Occipital lobe (tissue), 2 donors: Measurements from ENCODE around the gene FOXN1. TPM values are rescaled to one million over a fixed set of nuclear protein-coding genes. Genes with fewer than 3 reads are reported as not detected.
"Not testable (repeated sequence)": the region's sequence is repeated elsewhere in the genome, so short reads cannot be mapped to it uniquely, and the experiment has no call there.

ENCODE experiments used
- DNase-seq: peaks from one replicate; lab custom pipeline; 2025; lab: John Stamatoyannopoulos, UW
- total RNA-seq: library from RNA; depleted of rRNA; stranded (reverse); fragments of >200 nt; gene quantifications from one replicate; pipeline ENCODE4 v1.2.3, GENCODE V29; 2014

Gene FOXN1
- total RNA-seq, 1 donor from 2014 or later: not detected

- DNase-seq: no peak
These were observed 5.3 kb upstream of the FOXN1 start for GRCh38 chr17:28500712-28501379.

DNA sequence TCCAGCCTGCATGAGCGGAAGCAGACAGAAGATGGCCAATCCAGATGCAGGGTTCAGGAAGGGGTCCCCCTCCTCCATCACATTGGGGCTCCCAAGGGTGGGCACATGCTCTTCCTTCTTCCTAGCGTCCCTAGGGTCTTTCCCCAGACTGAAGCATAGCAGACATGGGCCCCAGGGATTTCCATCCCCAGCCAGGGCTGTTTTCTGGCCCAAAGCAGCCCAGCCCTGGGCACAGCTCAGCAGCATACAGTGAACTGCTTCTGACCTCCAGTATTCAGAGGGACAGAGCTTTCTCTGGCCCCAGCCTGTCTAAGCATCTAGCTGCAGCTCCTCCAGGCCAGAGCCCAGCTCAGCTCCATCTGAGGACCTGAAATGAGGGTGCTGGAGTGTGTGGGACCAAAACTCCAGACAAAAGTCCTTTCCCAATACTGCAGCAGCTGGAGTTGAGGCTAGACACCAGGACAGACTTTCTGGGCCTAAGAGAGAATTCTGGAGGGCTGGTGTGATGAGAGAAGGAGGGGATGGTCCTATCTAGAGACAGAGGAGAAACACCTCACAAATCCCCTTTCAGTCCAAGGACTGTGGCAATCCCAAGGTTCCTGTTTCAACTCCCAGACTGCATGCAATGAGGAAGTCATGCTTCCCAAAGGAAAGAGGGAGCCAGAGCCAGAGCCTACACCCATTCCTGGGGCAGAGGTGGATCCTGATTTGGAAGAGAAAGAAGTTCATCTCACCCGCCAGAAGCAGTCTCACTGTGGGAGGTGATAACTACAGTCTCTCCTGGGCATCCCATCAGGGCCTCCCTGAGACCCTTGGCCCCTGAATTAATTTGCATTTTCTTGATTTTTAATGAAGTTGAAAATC lies 4.5 kb upstream of the FOXN1 start:
- no peak for DNase-seq

GRCh38 chr17:28503420-28503819 lies 2.7 kb upstream of the FOXN1 start:
- DNase-seq: no peak

DNA sequence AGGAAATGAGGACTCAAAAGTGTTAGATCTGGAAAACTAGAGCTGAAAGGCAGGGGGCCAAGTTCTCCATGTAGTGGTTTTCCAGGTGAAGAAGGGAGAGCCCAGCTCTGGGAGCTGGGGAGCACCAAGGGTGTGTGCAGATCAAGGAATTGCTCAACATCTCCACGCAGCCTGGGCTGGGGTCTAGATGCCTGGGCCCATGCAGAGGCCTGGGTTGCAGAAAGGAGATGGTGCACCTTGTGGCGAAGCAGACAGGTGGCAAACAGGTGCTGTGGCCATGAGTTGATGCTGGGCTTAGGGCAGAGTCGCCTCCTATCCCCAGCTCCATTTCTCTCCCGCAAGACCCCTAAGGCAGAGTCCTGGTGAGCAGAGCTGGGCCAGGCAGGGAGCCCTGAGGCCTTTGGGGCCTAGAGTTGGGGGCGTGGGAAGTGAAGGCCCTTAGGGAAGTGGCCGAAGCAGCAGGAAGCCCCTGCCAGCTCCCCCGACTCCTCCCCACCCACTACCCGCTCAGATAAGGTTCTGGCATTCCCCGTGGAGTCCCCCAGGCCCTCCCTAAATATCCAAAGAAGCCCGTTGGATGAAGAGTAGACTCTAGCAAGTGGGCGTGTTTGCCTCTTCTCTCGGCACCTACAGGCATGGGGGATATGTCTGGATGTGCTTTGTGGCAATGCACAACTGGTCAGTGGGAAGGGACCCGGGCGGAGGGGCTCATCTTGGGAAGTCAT lies 777 bp downstream of the FOXN1 start:
- DNase-seq: no peak

DNA sequence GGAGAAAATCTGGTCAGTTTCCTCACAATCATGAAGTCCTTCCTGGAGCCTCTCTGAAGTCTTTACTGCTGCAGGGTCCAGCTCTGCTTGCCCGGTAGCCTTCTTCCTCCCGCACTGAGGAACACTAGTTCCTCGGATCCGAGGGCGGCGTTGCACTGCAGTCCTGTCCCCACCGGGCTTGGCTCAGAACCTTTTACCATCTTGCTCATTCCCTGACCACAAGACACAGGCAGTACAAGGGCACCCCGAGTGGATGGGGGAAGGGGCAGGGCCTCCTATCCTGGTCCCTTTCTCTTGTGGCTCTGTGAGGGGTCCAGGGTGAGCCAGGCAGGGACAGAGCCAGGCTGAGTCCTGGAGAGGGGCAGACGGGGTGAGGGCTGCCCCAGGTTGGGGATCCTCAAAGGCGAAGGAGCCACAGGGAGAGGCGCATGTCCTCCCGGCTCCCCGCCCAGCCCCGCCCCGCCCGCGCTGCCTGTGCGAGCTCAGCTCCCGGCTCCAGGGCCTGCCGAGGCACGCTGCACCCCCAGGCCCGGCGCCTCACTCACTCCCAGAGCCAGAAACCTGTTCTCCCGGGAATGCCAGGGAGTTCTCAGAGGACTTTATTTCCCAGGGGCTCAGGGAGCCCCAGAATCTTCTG lies 1.5 kb downstream of the FOXN1 start:
- no peak for DNase-seq

DNA sequence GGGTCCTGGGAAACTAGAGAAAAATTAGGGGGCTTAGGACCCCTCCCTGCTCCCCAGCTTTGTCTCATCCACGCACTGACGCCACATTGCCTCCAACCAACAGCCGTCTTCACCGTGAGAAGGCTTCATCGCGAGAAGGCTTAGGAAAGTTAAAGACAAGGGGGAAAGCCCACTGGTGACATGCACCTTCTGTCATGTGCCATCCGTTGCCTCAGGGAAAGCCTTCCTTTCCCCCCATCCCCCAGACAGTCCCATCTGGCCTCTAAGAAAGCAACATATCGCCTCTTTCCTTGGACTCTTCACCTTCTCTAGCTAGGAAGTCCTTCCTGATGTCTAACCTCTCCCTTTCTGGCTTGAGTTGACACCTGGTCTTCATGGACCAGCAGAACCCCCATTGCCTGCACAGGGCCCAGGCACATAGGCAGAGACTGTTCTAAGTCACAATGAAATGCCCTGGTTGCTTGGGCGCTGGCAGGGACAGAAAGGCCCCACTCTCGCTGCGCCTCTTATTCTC lies 2.1 kb downstream of the FOXN1 start:
- DNase-seq: no peak

DNA sequence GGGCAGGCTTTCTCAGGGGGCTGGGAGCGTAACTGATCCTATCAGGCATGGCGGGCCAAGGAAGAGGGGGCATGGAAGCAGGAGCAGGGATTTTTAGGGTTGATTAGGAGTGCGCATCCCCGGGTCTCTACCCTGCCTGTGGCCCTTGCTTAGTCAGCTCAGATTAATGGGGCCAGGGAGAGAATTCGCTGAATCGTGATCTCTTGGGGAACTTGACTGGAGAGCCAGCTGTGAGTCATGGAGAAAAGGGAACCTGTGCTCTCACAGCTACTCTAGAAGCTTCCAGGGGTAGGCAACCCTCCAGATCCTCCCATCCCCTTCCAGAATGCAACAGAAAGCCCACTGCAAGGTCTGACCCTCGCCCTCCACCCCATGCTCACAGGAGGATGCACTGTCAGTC lies 3.6 kb downstream of the FOXN1 start:
- no peak for DNase-seq

DNA sequence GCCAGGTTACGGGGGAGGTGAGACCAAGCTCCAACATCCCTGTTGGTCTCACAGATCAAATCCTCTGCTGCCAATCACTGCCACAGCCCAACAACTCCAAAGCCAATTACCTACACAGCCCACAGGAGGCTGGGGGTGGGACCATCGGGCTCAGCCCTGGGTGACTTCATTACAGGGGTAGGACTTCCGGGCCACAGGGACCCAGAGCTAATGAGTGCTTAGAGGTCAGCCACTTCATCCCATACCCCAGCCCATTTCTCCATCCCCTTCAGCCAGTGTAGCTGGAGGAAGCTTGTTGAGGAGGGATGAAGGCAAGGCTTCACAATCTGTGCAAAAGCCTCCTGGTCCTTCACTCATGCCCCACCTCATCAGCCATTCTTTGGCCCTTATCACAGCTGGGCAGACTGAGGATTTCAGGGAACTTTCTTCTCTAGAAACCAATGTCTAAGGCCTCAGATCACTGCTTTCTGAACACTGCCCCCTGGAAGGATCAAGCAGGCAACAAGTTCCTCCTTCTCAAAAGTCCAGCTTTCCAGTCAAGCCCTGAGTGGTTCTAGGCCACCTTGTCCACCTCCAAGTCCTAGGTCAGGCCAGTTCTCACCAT lies 5.8 kb downstream of the FOXN1 start:
- DNase-seq: no peak

GRCh38 chr17:28513476-28513875 lies 7.3 kb downstream of the FOXN1 start:
- no peak for DNase-seq

GRCh38 chr17:28514561-28515002 lies 8.4 kb downstream of the FOXN1 start:
- DNase-seq: no peak

DNA sequence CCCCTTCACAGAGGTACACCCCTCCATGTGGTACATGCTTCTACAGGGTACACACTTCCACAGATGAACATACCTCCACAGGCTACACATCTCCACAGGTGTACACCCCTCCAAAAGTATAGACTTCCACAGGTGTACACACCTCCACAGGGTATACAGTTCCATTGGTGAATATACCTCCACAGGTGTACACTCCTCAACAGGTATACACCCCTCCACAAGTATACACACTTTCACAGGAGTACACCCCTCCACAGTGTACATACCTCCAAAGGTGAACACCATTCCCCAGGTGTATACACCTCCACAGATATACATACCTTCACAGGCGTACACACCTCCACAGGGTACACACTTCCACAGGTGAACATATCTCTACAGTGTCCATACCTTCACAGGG lies 9.4 kb downstream of the FOXN1 start:
- no peak for DNase-seq

GRCh38 chr17:28518132-28518531 lies 12.0 kb downstream of the FOXN1 start:
- DNase-seq: no peak

- no peak for DNase-seq
These were observed 12.4 kb downstream of the FOXN1 start for GRCh38 chr17:28518578-28518977.

DNA sequence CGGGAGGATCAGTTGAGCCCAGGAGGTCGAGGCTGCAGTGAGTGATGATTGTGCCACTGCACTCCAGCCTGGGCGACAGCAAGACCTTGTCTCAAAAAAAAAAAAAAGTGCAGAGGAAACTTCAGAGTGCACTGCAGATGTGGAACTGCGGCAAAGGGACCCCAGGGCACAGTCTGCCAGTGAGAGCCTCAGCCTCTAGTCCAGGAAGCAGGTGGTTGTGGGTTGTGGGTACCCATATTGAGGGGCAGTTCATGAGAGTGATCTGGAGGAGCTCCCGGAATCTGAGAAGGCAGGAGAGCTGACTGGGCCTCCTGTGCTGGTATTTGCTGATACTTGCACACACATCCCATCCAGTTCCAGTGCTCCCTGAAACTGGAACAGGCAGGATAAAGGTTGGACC lies 13.1 kb downstream of the FOXN1 start:
- no peak for DNase-seq

DNA sequence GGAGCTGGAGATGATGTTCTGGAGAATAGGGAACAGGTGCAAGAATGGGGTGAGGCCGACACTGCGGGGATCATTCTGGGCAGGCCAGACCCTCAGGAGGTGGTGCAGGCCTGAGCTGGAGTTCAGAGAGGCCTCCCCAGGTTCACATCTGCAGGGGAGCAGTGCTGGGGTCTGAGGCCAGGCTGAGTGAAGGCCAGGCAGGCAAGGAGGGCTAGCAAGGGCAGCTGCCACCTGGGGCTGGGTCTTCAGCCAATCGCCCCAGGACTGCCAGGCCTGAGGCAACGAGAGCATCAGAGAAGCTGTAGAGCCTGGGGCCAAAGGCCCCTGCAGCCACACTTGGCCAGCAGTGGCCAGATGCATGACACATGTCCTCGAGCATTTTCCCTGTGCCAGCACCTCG lies 14.5 kb downstream of the FOXN1 start:
- DNase-seq: no peak

DNA sequence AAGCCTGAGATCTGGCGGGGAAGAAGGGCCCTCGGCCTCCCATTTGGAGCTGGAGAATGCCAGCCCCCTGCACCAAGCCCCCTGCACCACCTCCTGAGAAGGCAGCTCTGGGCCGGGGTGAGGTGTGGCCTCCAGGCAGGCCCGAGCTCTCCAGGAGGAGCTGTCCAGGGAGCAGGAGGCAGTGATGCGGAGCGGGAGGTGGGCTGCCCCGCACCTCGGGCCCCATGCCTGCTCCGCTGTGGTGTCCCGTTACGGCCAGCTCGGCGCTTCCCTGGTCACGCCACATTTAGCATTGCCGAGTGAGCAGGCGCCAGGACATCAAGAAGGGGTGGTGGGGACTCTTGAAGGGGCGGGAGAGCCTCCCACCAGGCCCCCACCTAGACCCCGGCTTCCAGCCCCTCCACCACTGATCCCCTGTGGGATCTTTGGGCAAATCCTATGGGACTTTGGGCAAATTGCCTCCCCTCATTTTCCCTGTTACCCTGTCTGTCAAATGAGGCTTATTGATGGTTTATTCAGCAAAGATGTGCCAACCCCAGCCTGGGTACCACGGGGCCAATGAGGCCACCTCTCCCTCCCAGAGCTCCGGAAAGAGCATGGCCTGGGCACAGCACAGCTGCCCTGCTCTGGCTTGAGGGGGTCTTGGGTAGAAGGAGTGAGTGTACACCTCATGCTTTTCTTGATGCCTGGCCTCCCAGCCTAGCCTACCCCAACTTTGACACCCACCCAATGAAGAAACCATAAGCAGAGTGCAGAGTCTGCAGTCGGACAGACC lies 15.3 kb downstream of the FOXN1 start:
- no peak for DNase-seq

- DNase-seq: not testable (repeated sequence)
These were observed 16.1 kb downstream of the FOXN1 start for GRCh38 chr17:28522281-28522680.

DNA sequence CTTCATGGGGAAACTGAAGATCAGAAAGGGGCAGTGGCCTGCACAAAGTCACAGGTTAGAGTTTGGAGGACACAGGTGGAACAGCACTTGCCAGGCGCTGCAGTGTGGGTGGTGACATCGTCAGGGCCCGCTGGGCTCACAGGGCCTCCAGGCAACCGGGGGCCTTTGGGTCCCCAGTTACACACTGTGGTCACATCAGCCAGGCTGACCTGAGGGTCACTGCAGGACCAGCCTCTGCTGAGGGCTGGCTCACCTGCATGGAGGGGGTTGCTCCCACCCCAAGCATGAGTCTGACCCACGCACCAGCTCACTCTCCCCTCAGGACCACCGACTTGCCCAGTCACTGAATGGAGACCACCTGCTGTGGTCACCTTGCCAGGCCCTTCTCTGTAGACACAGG lies 17.0 kb downstream of the FOXN1 start:
- no peak for DNase-seq

DNA sequence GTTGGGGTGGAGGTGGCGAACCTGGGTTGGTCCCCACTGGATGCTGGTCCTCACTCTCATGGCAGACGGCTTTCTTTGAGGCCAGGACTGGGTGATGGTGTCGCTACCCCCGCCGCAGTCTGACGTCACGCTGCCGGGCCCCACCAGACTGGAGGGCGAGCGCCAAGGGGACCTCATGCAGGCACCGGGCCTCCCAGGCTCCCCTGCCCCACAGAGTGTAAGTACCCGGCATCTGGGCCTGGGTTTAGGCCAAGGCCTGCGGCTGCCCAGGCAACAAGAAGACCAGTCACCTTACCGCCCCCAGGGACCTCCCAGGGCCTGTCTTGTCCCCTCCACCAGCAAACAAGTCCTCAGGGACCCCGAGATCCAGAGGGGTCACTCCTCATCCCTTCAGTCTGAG lies 17.7 kb downstream of the FOXN1 start:
- no peak for DNase-seq
